8988T (cell line): Measurements from ENCODE around the gene CCDC80.
"Not testable (repeated sequence)": the region's sequence is repeated elsewhere in the genome, so short reads cannot be mapped to it uniquely, and the experiment has no call there.

Source experiments
- DNase-seq: peaks from one replicate; pipeline ENCODE4 v3.0.0; 2011

CCDC80 gene

GRCh38 chr3:112665009-112665408, 24.1 kb upstream of the CCDC80 start:
- DNase-seq: not testable (repeated sequence)

GRCh38 chr3:112656043-112656442, 15.1 kb upstream of the CCDC80 start:
- DNase-seq: no peak

- no peak for DNase-seq
Measured at GRCh38 chr3:112654979-112655378, 14.0 kb upstream of the CCDC80 start.

- DNase-seq: no peak
Measured at GRCh38 chr3:112654492-112654891, 13.5 kb upstream of the CCDC80 start.

GRCh38 chr3:112653881-112654300, 12.9 kb upstream of the CCDC80 start:
- DNase-seq: no peak

- DNase-seq: peak; percentile 35
Measured at GRCh38 chr3:112653209-112653871, 12.4 kb upstream of the CCDC80 start.

GRCh38 chr3:112651516-112651915, 10.6 kb upstream of the CCDC80 start:
- no peak for DNase-seq

GRCh38 chr3:112651071-112651470, 10.1 kb upstream of the CCDC80 start:
- DNase-seq: no peak

GRCh38 chr3:112650482-112650881, 9.5 kb upstream of the CCDC80 start:
- no peak for DNase-seq

GRCh38 chr3:112649478-112649735, 8.5 kb upstream of the CCDC80 start:
- no peak for DNase-seq

GRCh38 chr3:112647122-112647521, 6.2 kb upstream of the CCDC80 start:
- DNase-seq: peak; percentile 24

- DNase-seq: no peak
Measured at GRCh38 chr3:112646623-112647022, 5.7 kb upstream of the CCDC80 start.

GRCh38 chr3:112644453-112644852, 3.5 kb upstream of the CCDC80 start:
- no peak for DNase-seq

GRCh38 chr3:112643621-112644240, 2.8 kb upstream of the CCDC80 start:
- no peak for DNase-seq

- peak; percentile 33 for DNase-seq
Measured at GRCh38 chr3:112642912-112643506, 2.1 kb upstream of the CCDC80 start.

GRCh38 chr3:112640276-112640929, 540 bp downstream of the CCDC80 start:
- no peak for DNase-seq

GRCh38 chr3:112639455-112640225, 1.3 kb downstream of the CCDC80 start:
- DNase-seq: no peak

GRCh38 chr3:112638327-112639020, 2.5 kb downstream of the CCDC80 start:
- DNase-seq: no peak

- DNase-seq: no peak
Measured at GRCh38 chr3:112637700-112638099, 3.2 kb downstream of the CCDC80 start.

- DNase-seq: no peak
Measured at GRCh38 chr3:112635674-112636073, 5.3 kb downstream of the CCDC80 start.

GRCh38 chr3:112634786-112635541, 6.0 kb downstream of the CCDC80 start:
- no peak for DNase-seq

- DNase-seq: no peak
Measured at GRCh38 chr3:112633757-112634156, 7.2 kb downstream of the CCDC80 start.
